Left ventricle myocardium inferior (tissue), 1 donor: ENCODE results near the gene RMC1. TPM values are rescaled to one million over a fixed set of nuclear protein-coding genes. Genes with fewer than 3 reads are reported as not detected.

Source experiments
- DNase-seq: peaks from one replicate; pipeline ENCODE4 v3.0.0-alpha.2; 2020
- H3K27ac ChIP-seq: fragments of 200-600 bp; replicated peaks from 2 replicates; pipeline ENCODE4 v1.8.0; 2021
- H3K27me3 ChIP-seq: fragments of 200-600 bp; 2 replicates; pipeline ENCODE4 v1.8.0; 2021; ENCODE audit warnings: low read depth
- H3K36me3 ChIP-seq: fragments of 200-600 bp; 2 replicates; pipeline ENCODE4 v1.8.0; 2021
- H3K4me1 ChIP-seq: fragments of 200-600 bp; 2 replicates; pipeline ENCODE4 v1.8.0; 2021
- H3K4me3 ChIP-seq: fragments of 200-600 bp; 2 replicates; pipeline ENCODE4 v1.8.0; 2021; ENCODE audit warnings: mild to moderate bottlenecking, moderate library complexity
- H3K9me3 ChIP-seq: fragments of 200-600 bp; replicated peaks from 2 replicates; pipeline ENCODE4 v1.8.0; 2021
- CTCF ChIP-seq: fragments of 200-600 bp; IDR thresholded peaks from 2 replicates; pipeline ENCODE4 v1.8.0; 2021; ENCODE audit warnings: antibody characterized with exemption, mild to moderate bottlenecking, borderline replicate concordance
- intact Hi-C: fragments of 100-400 bp; cut with micrococcal nuclease; formaldehyde crosslinking; loops from one replicate; pipeline ENCODE4 v1.11.0; 2022
- long read RNA-seq: library from polyadenylated mRNA; unstranded; transcript quantifications from one replicate; pipeline ENCODE4 v2.0.0, GENCODE V29; 2021
- total RNA-seq: library from RNA; stranded (reverse); fragmentation: NEBNext Ultra II Directional; extraction: Animal tissue kit (Norgen Biotek cat#: 25700); gene quantifications from one replicate; pipeline ENCODE4 v1.2.1, GENCODE V29; 2021
- donor health status: DM: no; HTN: yes; CAD: no; lungs with severe emphysema.

Gene RMC1
- 14.7 TPM for total RNA-seq
- long read RNA-seq, transcript RMC1-201 (20 exons, 2,162 nt), result major isoform, 7 of 13 reads
- long read RNA-seq, partial matches to known transcripts, result 5 of 13 reads
- long read RNA-seq, other reads (novel, unspliced or antisense), result 0 of 13 reads

GRCh38 chr18:23503038-23503962 is at the start of gene RMC1:
TSS of gene RMC1 (plus strand) at chr18:23503511. CDS start at chr18:23503619, 108 bp downstream.
- intact Hi-C loops, result loop anchor here (5.0 kb wide), 1 partner anchor 84 kb away; the partner anchor contains the start of gene NPC1
- peaks cover 35% of the 10 kb centered on the region for H3K4me1 ChIP-seq
- peaks cover 14% of the 10 kb centered on the region for H3K36me3 ChIP-seq
- peak; percentile 31 for TF ChIP-seq CTCF
- DNase-seq, result peak; percentile 98
- peak within 1 kb of the TSS; percentile 99 for H3K4me3 ChIP-seq
- H3K27ac ChIP-seq, result peak within 1 kb of the TSS; percentile 97
- H3K9me3 ChIP-seq, result no peaks in the 10 kb centered on the region
- H3K27me3 ChIP-seq, result no peaks in the 10 kb centered on the region

GRCh38 chr18:23453680-23454058 is 49.6 kb upstream of the RMC1 start:
- no peak for DNase-seq
- Histone ChIP-seq H3K27me3 (no peaks in the 10 kb centered on the region), H3K27ac (peak overlapping the region; percentile 93), H3K4me1 (peaks cover 65% of the 10 kb centered on the region), H3K4me3 (peak overlapping the region; percentile 88), H3K36me3 (peaks cover 14% of the 10 kb centered on the region), H3K9me3 (no peaks in the 10 kb centered on the region)
- intact Hi-C loops, result no loop called here
- TF ChIP-seq CTCF, result no peak

GRCh38 chr18:23456835-23457234 is 46.5 kb upstream of the RMC1 start:
- peaks cover 95% of the 10 kb centered on the region for H3K4me1 ChIP-seq
- H3K9me3 ChIP-seq, result no peaks in the 10 kb centered on the region
- no peak for TF ChIP-seq CTCF
- H3K27ac ChIP-seq, result no peak overlapping the region
- peaks cover 14% of the 10 kb centered on the region for H3K36me3 ChIP-seq
- no peaks in the 10 kb centered on the region for H3K27me3 ChIP-seq
- intact Hi-C loops, result no loop called here
- no peak for DNase-seq
- no peak overlapping the region for H3K4me3 ChIP-seq

GRCh38 chr18:23458830-23459529 is 44.3 kb upstream of the RMC1 start:
- TF ChIP-seq CTCF, result no peak
- DNase-seq, result no peak
- H3K36me3 ChIP-seq, result peaks cover 34% of the 10 kb centered on the region
- H3K27ac ChIP-seq, result peak overlapping the region; percentile 13
- H3K9me3 ChIP-seq, result no peaks in the 10 kb centered on the region
- H3K27me3 ChIP-seq, result no peaks in the 10 kb centered on the region
- intact Hi-C loops, result no loop called here
- H3K4me1 ChIP-seq, result peaks cover 85% of the 10 kb centered on the region
- no peak overlapping the region for H3K4me3 ChIP-seq

GRCh38 chr18:23459530-23459921 is 43.8 kb upstream of the RMC1 start:
- no peak overlapping the region for H3K4me3 ChIP-seq
- intact Hi-C loops, result no loop called here
- H3K4me1 ChIP-seq, result peaks cover 80% of the 10 kb centered on the region

More at GRCh38 chr18:23459530-23459921, 43.8 kb upstream of the RMC1 start:
- Histone ChIP-seq H3K36me3 (peaks cover 39% of the 10 kb centered on the region), H3K9me3 (no peaks in the 10 kb centered on the region), H3K27me3 (no peaks in the 10 kb centered on the region), H3K27ac (no peak overlapping the region)
- no peak for DNase-seq
- TF ChIP-seq CTCF, result no peak
